ENCODE measurements around the gene TAF5.

GRCh38 chr10:103382769-103383168, 15.0 kb downstream of the TAF5 start:
- no peak for TF ChIP-seq POLR2A (IDR thresholded peaks at IDR 0.05; ENCODE audit: low read length)
- TF ChIP-seq GATA1 (IDR thresholded peaks at IDR 0.05; ENCODE audit: low read depth, low read length), result no peak
